ENCODE measurements around the gene DUOX1.
A peak's percentile ranks its signal among the peaks of the same experiment; 100 is the strongest.

The DUOX1 gene

DNA sequence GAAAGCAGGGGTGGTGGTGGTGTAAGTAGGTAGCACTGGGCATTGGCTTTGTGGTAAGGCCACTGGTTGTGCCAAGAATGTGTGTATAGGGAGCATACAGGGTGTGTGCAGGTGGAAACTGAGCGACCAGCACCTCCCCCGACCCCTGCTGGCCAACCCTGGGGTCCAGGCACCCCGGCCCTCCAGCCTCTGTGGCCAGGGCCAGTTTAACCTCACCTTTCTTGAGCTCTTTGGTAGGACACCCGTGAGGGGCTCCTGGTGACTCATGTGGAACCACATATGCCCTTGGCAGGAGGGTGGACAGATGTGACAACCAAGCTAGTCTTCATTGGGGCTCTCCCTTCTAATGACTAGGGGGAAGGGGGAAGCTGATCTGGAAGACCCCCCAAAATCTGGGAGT lies 38.5 kb downstream of the DUOX1 start:
- Mint-ChIP-seq H3K27ac (no peak overlapping the region), H3K4me1 (ENCODE audit: low read depth) (peaks cover 9% of the 10 kb centered on the region), H3K36me3 (ENCODE audit: low read depth) (peaks cover 2% of the 10 kb centered on the region), H3K27me3 (ENCODE audit: low read depth) (no peaks in the 10 kb centered on the region), H3K4me3 (no peak overlapping the region), H3K9me3 (no peaks in the 10 kb centered on the region)
- no peak for DNase-seq (ENCODE audit: low spot score)

DNA sequence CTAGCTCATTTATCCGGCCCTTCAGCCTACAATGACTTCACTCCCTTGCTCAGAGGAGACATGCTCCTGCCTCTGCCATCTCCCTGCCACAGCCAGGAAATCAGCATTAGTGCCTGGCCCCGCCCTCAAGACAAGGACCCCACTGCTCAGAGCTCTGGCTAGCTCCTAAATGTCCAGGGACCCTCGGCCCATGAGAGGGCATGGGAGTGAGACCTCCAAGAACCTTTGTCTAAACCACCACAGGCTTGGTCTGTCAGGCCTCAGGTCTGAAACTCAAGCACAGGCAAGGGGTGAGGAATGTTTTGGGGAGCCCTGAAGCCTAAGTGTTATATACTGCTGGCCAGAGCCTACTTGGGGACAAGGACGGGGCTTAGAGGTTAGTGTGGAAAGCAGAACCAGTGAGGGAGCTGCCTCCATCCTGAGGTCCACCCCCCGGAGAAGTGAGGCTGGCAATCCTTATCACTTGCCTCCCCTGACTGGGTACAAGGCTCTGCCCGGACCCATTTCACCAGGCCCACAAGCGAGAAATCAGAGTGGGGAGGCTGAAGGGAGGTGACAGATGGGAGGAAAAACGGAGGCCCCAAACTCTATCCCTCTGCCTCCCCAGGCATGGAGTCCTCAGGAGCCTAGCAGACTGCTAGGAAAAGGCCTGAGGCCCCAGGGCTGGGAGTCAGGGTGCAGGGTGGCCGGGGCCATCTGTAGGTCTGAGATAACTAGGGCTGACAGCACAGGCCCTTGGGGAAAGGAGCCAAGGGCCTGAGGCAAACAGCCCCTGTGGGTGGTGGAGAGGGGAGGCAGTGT lies 39.2 kb downstream of the DUOX1 start:
- no peaks in the 10 kb centered on the region for H3K9me3 Mint-ChIP-seq
- no peak for DNase-seq (ENCODE audit: low spot score)
- peaks cover 9% of the 10 kb centered on the region for H3K4me1 Mint-ChIP-seq (ENCODE audit: low read depth)
- peaks cover 2% of the 10 kb centered on the region for H3K36me3 Mint-ChIP-seq (ENCODE audit: low read depth)
- H3K4me3 Mint-ChIP-seq = no peak overlapping the region
- H3K27me3 Mint-ChIP-seq (ENCODE audit: low read depth) = no peaks in the 10 kb centered on the region
- H3K27ac Mint-ChIP-seq = no peak overlapping the region

DNA sequence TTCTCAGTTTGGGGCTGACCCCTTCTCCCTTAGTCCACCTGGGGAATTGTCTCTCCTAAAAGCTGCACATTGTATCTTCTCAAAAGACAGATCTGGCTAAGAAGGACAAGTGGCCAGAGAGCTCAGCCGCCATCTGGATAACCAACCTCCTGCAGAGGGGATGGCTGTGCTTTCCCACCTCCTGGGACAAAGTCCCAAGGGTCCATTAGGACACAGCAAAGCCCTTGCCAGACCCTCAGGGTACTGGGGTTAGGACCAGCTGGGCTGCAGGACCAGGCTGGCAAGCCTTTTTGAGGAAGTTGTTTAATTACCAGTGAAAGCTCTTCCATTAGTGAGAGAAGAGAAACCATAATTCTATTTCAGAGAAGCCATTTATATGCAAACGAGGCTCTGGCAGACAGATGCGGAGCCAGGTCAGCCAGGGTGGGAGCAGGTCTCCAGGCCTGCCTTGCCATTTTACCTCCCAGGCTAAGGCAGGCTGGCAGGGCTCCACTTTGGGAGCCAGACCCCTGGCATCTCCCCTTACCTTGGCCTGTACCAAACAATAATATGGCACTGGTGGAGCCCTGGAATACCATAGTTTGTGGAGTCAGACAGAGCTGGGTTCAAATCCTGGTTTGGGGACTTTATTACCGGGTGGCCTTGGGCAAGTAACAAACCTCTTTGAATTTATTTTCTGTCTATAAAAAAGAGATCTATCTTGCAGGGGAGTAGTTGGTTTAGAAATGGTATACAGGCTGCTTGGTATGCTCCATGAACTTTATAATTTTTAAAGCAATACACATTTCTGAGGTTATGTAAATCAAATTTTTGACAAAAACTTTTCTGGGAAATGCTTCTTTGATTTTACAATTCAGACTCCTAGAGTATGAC lies 40.0 kb downstream of the DUOX1 start:
- peaks cover 2% of the 10 kb centered on the region for H3K36me3 Mint-ChIP-seq (ENCODE audit: low read depth)
- H3K27me3 Mint-ChIP-seq (ENCODE audit: low read depth) = no peaks in the 10 kb centered on the region
- H3K9me3 Mint-ChIP-seq = no peaks in the 10 kb centered on the region
- H3K4me1 Mint-ChIP-seq (ENCODE audit: low read depth) = peaks cover 9% of the 10 kb centered on the region
- DNase-seq (ENCODE audit: low spot score) = no peak
- no peak overlapping the region for H3K4me3 Mint-ChIP-seq
- H3K27ac Mint-ChIP-seq = no peak overlapping the region

DNA sequence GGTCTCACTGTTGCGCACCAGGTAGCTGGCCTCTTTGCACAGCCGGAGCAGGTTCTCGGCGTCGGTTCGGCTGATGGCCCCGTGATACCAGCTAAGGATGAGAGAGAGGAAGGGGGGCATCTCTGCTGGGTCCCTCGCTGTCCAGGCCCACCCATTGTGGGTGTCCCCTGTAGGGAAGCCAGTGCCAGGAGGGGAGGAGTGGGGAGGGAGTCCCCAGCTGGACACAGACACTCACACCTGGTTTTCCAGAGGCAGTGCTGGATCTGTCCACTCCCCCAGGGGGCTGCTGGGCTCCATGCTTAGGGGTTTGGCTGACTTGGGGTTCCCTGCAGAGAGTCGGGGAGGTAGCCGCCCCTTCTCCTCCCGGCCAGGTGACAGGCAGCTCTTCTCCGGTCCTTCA lies 42.1 kb downstream of the DUOX1 start:
- no peak overlapping the region for H3K4me3 Mint-ChIP-seq
- H3K36me3 Mint-ChIP-seq (ENCODE audit: low read depth) = no peaks in the 10 kb centered on the region
- H3K9me3 Mint-ChIP-seq = no peaks in the 10 kb centered on the region
- no peaks in the 10 kb centered on the region for H3K27me3 Mint-ChIP-seq (ENCODE audit: low read depth)
- DNase-seq (ENCODE audit: low spot score) = no peak
- peaks cover 3% of the 10 kb centered on the region for H3K4me1 Mint-ChIP-seq (ENCODE audit: low read depth)
- H3K27ac Mint-ChIP-seq = no peak overlapping the region

DNA sequence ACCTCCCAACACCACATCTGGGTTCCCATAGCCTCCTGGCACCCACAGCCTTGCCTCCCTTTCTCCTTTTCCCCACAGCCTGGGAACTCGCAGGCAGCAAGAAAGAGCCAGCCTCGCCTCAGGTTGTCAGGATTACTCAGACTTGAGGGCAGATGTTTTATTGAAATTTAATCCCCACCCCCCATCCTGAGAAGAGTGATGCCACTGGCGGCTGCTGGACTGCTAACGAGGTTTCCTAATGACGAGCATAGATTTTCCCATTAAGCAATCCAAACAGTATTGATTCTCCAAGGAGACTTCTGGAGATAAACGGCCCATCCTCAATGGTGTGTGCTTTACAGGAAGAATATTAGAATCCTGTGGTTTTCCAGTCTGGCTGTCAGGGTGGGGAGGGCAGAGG lies 44.3 kb downstream of the DUOX1 start:
- no peak overlapping the region for H3K4me3 Mint-ChIP-seq
- no peak overlapping the region for H3K27ac Mint-ChIP-seq
- DNase-seq (ENCODE audit: low spot score) = no peak
- H3K36me3 Mint-ChIP-seq (ENCODE audit: low read depth) = no peaks in the 10 kb centered on the region
- H3K27me3 Mint-ChIP-seq (ENCODE audit: low read depth) = no peaks in the 10 kb centered on the region
- H3K9me3 Mint-ChIP-seq = no peaks in the 10 kb centered on the region
- no peaks in the 10 kb centered on the region for H3K4me1 Mint-ChIP-seq (ENCODE audit: low read depth)

DNA sequence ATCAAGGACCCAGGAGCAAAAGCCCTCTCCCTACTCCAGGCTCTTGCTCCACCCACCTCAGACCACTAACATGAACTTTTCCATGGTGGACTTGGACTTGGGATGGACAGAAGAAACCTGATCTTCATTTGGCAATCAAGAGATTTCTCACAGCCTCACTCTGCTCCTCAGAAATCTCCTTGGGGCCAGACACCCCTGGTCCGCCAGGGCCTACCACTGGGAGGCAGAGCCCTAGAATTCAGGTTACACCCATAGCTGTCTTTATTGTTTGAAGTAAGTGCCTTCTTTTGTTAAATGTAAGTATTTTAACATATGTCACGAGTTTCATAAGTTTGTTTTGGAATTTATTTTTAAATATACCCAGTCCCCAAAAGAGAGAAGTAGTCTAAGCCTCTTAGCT lies 44.8 kb downstream of the DUOX1 start:
- Mint-ChIP-seq H3K27me3 (ENCODE audit: low read depth) (no peaks in the 10 kb centered on the region), H3K27ac (no peak overlapping the region), H3K36me3 (ENCODE audit: low read depth) (no peaks in the 10 kb centered on the region), H3K4me1 (ENCODE audit: low read depth) (no peaks in the 10 kb centered on the region), H3K4me3 (no peak overlapping the region), H3K9me3 (no peaks in the 10 kb centered on the region)
- no peak for DNase-seq (ENCODE audit: low spot score)

DNA sequence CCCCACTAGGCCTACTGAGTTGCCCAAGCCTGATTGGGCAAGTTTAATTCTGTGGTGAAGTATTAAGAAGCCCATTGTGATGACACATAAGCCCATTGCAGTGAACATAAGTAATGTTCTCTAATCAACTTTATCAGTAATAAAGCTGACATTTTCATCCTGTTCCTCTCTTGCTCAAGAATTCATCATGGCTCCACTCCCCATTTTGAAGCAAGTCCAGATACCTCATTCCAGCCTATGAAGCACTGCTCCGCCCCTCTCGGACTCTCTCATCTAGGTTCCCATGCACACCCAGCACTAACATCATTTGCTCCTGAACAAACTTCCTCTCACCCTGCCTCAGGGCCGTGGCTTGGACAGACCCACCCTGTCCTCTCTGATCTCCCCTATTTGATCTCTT lies 47.5 kb downstream of the DUOX1 start:
- DNase-seq (ENCODE audit: low spot score) = no peak
- no peaks in the 10 kb centered on the region for H3K9me3 Mint-ChIP-seq
- H3K27ac Mint-ChIP-seq = no peak overlapping the region
- H3K27me3 Mint-ChIP-seq (ENCODE audit: low read depth) = no peaks in the 10 kb centered on the region
- no peak overlapping the region for H3K4me3 Mint-ChIP-seq
- no peaks in the 10 kb centered on the region for H3K36me3 Mint-ChIP-seq (ENCODE audit: low read depth)
- H3K4me1 Mint-ChIP-seq (ENCODE audit: low read depth) = peaks cover 11% of the 10 kb centered on the region

DNA sequence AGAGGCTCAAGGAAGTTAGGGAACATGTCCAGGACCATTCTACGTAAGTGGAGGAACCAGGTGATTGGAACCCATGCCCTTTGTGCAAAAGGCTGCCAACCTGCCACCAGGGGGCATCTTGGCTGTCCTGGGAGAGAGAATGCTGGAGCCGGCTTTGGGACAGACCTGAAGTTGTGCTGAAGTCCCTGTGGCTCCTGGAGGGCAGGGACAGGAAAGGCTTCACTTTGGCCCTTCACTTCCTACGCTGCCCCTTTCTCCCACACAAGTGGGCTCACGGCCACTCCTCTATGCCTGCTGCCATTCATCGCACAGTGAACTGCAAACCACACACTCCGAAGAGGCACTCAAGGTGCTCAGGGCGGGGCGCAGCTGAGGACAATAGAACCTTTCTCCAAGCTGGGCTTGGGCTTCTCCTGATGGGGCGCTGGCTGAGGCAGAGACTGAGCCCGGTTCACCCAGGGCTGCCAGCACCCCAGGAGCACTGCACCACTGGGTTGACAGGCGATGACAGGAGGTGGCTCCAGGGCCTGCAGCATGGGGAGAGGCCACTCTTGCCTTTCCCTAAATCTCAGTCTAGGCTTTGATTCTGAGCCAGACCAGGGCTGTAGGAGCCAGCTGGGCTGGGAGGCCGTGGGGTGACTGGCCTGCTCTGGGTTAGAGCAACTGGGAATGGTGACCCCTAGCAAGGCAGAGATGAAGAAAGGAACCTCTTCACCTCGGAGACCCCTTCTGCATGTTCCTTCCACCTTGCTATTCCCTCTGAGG lies 49.6 kb downstream of the DUOX1 start:
- Mint-ChIP-seq H3K27me3 (ENCODE audit: low read depth) (no peaks in the 10 kb centered on the region), H3K4me1 (ENCODE audit: low read depth) (peaks cover 11% of the 10 kb centered on the region), H3K9me3 (no peaks in the 10 kb centered on the region), H3K36me3 (ENCODE audit: low read depth) (no peaks in the 10 kb centered on the region), H3K4me3 (no peak overlapping the region), H3K27ac (no peak overlapping the region)
- no peak for DNase-seq (ENCODE audit: low spot score)

DNA sequence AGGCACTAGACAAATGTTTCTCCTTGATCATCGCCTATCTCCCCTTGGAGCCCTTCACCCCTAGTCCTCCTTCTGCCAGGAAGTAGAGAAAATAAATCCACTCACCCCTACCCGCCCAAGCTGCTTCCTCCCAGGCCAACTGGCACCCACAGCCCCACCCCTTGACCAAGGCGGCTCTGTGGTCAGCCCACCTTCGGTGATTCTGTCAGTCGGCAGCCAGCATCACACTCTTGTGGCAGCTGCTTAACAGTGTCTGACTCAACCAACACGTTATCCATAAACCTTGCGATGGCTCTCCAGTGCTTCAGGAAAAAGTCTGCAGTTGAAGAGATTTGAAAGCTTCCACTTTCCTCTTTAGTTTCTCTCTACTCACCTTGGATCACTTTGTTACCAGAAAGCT lies 50.4 kb downstream of the DUOX1 start:
- H3K27ac Mint-ChIP-seq = peak overlapping the region; percentile 39
- H3K9me3 Mint-ChIP-seq = no peaks in the 10 kb centered on the region
- H3K27me3 Mint-ChIP-seq (ENCODE audit: low read depth) = no peaks in the 10 kb centered on the region
- H3K36me3 Mint-ChIP-seq (ENCODE audit: low read depth) = no peaks in the 10 kb centered on the region
- H3K4me1 Mint-ChIP-seq (ENCODE audit: low read depth) = peaks cover 11% of the 10 kb centered on the region
- H3K4me3 Mint-ChIP-seq = no peak overlapping the region
- peak; percentile 33 for DNase-seq (ENCODE audit: low spot score)

DNA sequence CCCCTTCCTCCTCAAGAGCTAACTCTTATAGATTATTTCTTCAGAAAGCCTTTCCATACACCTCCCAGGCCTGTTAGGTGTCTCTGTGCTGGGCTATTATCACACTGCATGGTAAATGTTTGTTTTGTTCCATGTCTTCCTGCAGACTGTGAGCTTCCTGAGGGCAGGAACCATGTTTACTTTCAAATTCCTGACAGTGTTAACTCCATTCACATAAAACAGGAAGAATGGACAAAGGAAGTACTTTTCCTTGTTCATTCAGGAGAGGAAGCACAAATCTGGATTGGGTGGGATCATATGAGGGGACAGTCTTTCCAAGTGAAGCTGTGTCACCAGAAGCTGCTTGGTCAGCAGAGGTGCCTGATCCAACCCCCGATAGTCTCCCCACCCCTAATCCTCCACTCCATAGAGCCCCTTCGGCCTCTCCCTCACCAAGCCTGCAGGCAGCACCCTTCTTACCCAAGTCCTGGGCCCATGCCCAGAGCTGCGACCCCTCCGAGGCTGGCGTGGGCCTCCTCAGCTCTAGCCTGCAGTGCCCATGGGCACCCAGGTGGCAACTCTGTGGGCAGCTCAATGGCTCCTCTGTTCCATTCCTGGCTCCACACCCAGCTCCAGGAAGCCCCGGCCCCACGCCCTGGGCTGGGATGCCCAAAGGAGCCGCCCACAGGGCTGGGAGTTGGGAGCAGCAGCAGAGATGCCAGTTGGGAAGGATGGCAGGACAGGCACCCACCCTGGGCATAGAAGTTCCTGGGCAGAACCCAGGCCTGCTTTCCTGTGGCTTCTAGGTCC lies 51.0 kb downstream of the DUOX1 start:
- H3K9me3 Mint-ChIP-seq = no peaks in the 10 kb centered on the region
- DNase-seq (ENCODE audit: low spot score) = no peak
- no peak overlapping the region for H3K4me3 Mint-ChIP-seq
- H3K27ac Mint-ChIP-seq = no peak overlapping the region
- peaks cover 11% of the 10 kb centered on the region for H3K4me1 Mint-ChIP-seq (ENCODE audit: low read depth)
- no peaks in the 10 kb centered on the region for H3K36me3 Mint-ChIP-seq (ENCODE audit: low read depth)
- no peaks in the 10 kb centered on the region for H3K27me3 Mint-ChIP-seq (ENCODE audit: low read depth)

DNA sequence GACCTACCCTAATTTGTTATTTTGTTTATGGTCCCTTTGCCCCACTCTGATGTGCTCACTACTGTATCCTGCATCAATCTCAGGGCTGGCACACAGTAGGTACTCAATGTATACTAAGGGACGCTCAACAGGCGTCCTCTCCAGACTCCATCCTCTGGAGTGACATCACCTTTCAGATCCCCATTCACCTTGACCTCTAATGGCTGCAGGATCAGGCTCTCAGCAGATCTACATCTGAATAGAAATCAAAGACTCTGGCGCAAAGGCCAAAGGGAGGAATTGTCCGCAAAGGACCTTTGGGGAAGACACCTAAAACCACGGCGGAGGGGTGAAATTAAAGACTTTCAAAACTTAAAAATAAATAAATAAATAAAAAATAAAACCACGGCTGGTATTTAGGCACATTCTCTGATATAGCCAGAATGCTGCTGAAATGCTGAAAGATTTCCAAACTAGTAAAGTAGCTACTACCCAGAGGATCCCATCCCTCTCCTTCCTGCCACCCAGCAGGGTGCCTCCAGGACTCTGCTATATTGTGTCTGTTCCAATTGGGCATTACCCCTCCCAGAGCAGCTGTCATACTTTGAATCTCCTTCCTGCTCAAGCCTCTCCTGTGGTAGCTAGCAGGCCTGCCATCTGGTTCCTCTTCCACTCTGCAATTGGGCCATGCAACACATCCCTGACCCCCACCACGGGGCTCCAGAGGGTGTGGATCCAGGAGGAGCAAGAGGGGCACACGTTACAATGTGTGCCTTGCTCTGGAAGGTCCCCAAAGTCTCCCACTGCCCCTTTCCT lies 51.9 kb downstream of the DUOX1 start:
- Mint-ChIP-seq H3K27ac (no peak overlapping the region), H3K27me3 (ENCODE audit: low read depth) (peaks cover under 1% of the 10 kb centered on the region), H3K4me1 (ENCODE audit: low read depth) (peaks cover 11% of the 10 kb centered on the region), H3K4me3 (no peak overlapping the region), H3K36me3 (ENCODE audit: low read depth) (no peaks in the 10 kb centered on the region), H3K9me3 (no peaks in the 10 kb centered on the region)
- DNase-seq (ENCODE audit: low spot score) = no peak

DNA sequence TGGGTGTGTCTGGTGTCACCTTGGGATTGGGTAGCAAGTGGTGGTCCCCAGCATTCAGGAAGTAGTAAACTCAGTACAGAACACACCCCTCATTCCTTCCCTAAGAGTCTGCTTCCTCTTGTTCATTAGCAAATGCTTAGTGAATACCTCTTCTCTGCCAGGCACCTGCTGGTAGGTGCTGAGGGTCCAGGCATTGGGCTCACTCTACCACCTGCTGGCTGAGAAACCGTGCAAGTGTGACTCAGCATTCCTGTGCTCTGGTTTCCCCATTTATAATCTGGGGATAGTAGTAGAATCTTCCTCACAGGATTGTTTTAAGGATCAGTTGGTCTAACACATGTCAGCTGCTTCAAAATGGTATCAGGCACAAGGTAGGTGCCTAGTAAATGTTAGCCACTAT lies 53.2 kb downstream of the DUOX1 start:
- Mint-ChIP-seq H3K9me3 (no peaks in the 10 kb centered on the region), H3K4me3 (no peak overlapping the region), H3K36me3 (ENCODE audit: low read depth) (no peaks in the 10 kb centered on the region), H3K27me3 (ENCODE audit: low read depth) (peaks cover 4% of the 10 kb centered on the region), H3K27ac (no peak overlapping the region), H3K4me1 (ENCODE audit: low read depth) (peaks cover 14% of the 10 kb centered on the region)
- no peak for DNase-seq (ENCODE audit: low spot score)

DNA sequence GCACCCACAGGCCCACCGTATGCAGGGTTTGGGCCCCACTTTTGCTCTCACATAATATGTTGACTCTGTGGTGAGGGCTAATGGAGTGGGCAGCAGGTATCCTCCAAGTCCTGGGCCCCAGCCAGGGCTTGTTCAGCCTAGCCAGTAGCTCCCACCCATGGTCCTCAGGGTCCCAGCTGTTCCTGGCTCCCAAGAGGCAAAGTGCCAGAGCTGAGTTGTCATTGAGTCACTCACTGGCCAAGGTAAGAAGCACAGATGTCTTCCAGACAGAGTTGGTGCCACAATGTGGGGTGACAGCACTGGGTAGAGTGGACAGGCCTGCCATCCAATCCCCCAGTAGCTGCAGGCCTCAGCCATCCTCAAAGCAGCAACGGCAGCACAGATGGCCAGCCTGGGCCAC lies 53.7 kb downstream of the DUOX1 start:
- no peak for DNase-seq (ENCODE audit: low spot score)
- Mint-ChIP-seq H3K9me3 (no peaks in the 10 kb centered on the region), H3K27me3 (ENCODE audit: low read depth) (peaks cover 7% of the 10 kb centered on the region), H3K4me3 (no peak overlapping the region), H3K36me3 (ENCODE audit: low read depth) (no peaks in the 10 kb centered on the region), H3K4me1 (ENCODE audit: low read depth) (peaks cover 17% of the 10 kb centered on the region), H3K27ac (no peak overlapping the region)

Data from T-helper 2 cell treated with Interferon-gamma antibody and Interleukin-4, amounts not matched to agents 5 μg/mL and 100 μg/mL, for 36 hours (primary cell).